HCT116 (cell line): Measurements from ENCODE around the gene DAP. TPM values are rescaled to one million over a fixed set of nuclear protein-coding genes. Genes with fewer than 3 reads are reported as not detected.

Experiments used
- ATAC-seq: fragments of 200-7000 bp; cut with Tn5 transposase; 2 replicates; pipeline ENCODE4 v1.9.1; 2020; ENCODE audit warnings: mild to moderate bottlenecking, moderate library complexity
- BruUV-seq: library from RNA; stranded (reverse); fragments of 400-500 nt; replicated peaks from 2 replicates; lab custom pipeline; 2021; lab: Mats Ljungman, UMichigan
- CTCF ChIA-PET: fragments of 300-600 bp; sonication (Branson Sonifier 250); formaldehyde crosslinking; loops from one replicate; lab custom pipeline; 2021; ENCODE audit warnings: antibody characterized with exemption; lab: Charles Lee
- POLR2A ChIA-PET: fragments of 300-600, 350-600 bp; sonication (Branson Sonifier 250); formaldehyde crosslinking; loops from one replicate; lab custom pipeline; 2021; ENCODE audit warnings: antibody characterized with exemption; lab: Charles Lee
- RAD21 ChIA-PET, 2 experiments: fragments of 300-600 bp; sonication (Branson Sonifier 250); formaldehyde crosslinking; loops; one replicate each; lab custom pipeline; 2023; ENCODE audit warnings: low total read pairs in 2 of 2; ENCODE audit not compliant: uncharacterized antibody in 2 of 2, unreplicated experiment in 2 of 2, low non-redundant PET in 1 of 2; lab: Charles Lee
- DNase-seq: peaks from one replicate; pipeline ENCODE4 v3.0.0-alpha.2; 2010; ENCODE audit warnings: low read depth, low spot score
- H2AFZ ChIP-seq: fragments of 200-600 bp; shearing (Covaris generic), sonication (generic); 2 replicates; pipeline ENCODE4 v1.6.1; 2017; ENCODE audit warnings: low read depth, mixed run types, mixed read lengths, antibody characterized with exemption, low read length; ENCODE audit not compliant: poor library complexity, severe bottlenecking
- H3K27ac ChIP-seq: 2 replicates; pipeline ENCODE4 v1.5.1; 2012; ENCODE audit warnings: low read depth, low read length
- H3K27me3 ChIP-seq: fragments of 200-600 bp; sonication (generic); 2 replicates; pipeline ENCODE4 v1.6.1; 2016; ENCODE audit warnings: mixed run types, low read length, mixed read lengths; ENCODE audit not compliant: insufficient read depth
- H3K36me3 ChIP-seq, 2 experiments: fragments of 200-500 bp in 1 of 2; fragments of 200-600 bp in 1 of 2; sonication (Bioruptor generic) in 1 of 2; sonication (generic) in 1 of 2; 2 replicates each; pipeline versions ENCODE4 v1.5.1 to v1.6.1; 2014 to 2016; ENCODE audit warnings: low read length in 2 of 2, inconsistent platforms in 1 of 2, mixed read lengths in 1 of 2, mixed run types in 1 of 2; ENCODE audit not compliant: insufficient read depth in 2 of 2, control insufficient read depth in 1 of 2
- H3K4me1 ChIP-seq, 2 experiments: fragments of 200-600 bp in 1 of 2; sonication (generic) in 1 of 2; 2 replicates each; pipeline versions ENCODE4 v1.5.1 to v1.6.1; 2012 to 2017; ENCODE audit warnings: low read length in 2 of 2, inconsistent platforms in 1 of 2, mild to moderate bottlenecking in 1 of 2, mixed read lengths in 1 of 2, mixed run types in 1 of 2, moderate library complexity in 1 of 2; ENCODE audit not compliant: insufficient read depth in 2 of 2, control insufficient read depth in 1 of 2
- H3K4me2 ChIP-seq: fragments of 200-600 bp; sonication (generic); 2 replicates; pipeline ENCODE4 v1.6.1; 2017; ENCODE audit warnings: mixed run types, low read length, mixed read lengths
- H3K4me3 ChIP-seq, 2 experiments: fragments of 200-600 bp in 1 of 2; sonication (generic) in 1 of 2; replicated peaks in 1 of 2; 2 replicates each; pipeline ENCODE4 v1.5.1; 2011 to 2016; ENCODE audit warnings: low read length in 2 of 2, control low read depth in 1 of 2, low read depth in 1 of 2, mild to moderate bottlenecking in 1 of 2, mixed read lengths in 1 of 2, mixed run types in 1 of 2
- H3K79me2 ChIP-seq: fragments of 200-600 bp; sonication (generic); 2 replicates; pipeline ENCODE4 v1.6.1; 2017; ENCODE audit warnings: mild to moderate bottlenecking, mixed run types, low read length, moderate library complexity, mixed read lengths; ENCODE audit not compliant: insufficient read depth
- H3K9ac ChIP-seq: fragments of 200-600 bp; sonication (generic); 2 replicates; pipeline ENCODE4 v1.6.1; 2016; ENCODE audit warnings: low read length, mixed read lengths
- H3K9me2 ChIP-seq: fragments of 200-600 bp; sonication (generic), shearing (Covaris generic); 2 replicates; pipeline ENCODE4 v1.6.1; 2017; ENCODE audit warnings: mixed run types, mild to moderate bottlenecking, moderate library complexity; ENCODE audit not compliant: insufficient read depth
- H3K9me3 ChIP-seq, 2 experiments: fragments of 200-500 bp in 1 of 2; fragments of 200-600 bp in 1 of 2; sonication (Bioruptor generic) in 1 of 2; sonication (generic) in 1 of 2; 2 replicates each; pipeline ENCODE4 v1.6.1; 2014 to 2017; ENCODE audit warnings: low read length in 2 of 2, mixed read lengths in 2 of 2, inconsistent platforms in 1 of 2, low read depth in 1 of 2, mild to moderate bottlenecking in 1 of 2, mixed run types in 1 of 2, moderate library complexity in 1 of 2; ENCODE audit not compliant: control insufficient read depth in 1 of 2, insufficient read depth in 1 of 2
- H4K20me1 ChIP-seq: fragments of 200-600 bp; sonication (generic), shearing (Covaris generic); 2 replicates; pipeline ENCODE4 v1.6.1; 2017; ENCODE audit warnings: mixed run types, mild to moderate bottlenecking, moderate library complexity; ENCODE audit not compliant: insufficient read depth
- CEBPB ChIP-seq: IDR thresholded peaks from 2 replicates; pipeline ENCODE4 v1.6.1; 2012; ENCODE audit warnings: low read depth
- EZH2phosphoT487 ChIP-seq: fragments of 200-600 bp; IDR thresholded peaks from 2 replicates; pipeline ENCODE4 v1.6.1; 2018; ENCODE audit warnings: antibody characterized with exemption, borderline replicate concordance
- POLR2A ChIP-seq: IDR thresholded peaks from 2 replicates; pipeline ENCODE4 v1.7.0; 2011; ENCODE audit warnings: borderline replicate concordance; ENCODE audit not compliant: insufficient read depth, insufficient read length; ENCODE audit errors: extremely low read depth
- SP1 ChIP-seq: IDR thresholded peaks from 2 replicates; pipeline ENCODE4 v1.6.1; 2012; ENCODE audit warnings: low read depth
- SRF ChIP-seq: IDR thresholded peaks from 2 replicates; pipeline ENCODE4 v1.6.1; 2012; ENCODE audit warnings: low read depth
- TCF7L2 ChIP-seq: IDR thresholded peaks from 2 replicates; pipeline ENCODE4 v1.7.0; 2011; ENCODE audit warnings: borderline replicate concordance, inconsistent platforms; ENCODE audit not compliant: insufficient read depth, insufficient read length; ENCODE audit errors: extremely low read depth
- intact Hi-C: fragments of 100-400 bp; cut with micrococcal nuclease; formaldehyde crosslinking; loops from 2 replicates; pipeline ENCODE4 v1.10.0; 2022
- total RNA-seq: library from RNA; stranded (reverse); gene quantifications from one replicate; pipeline ENCODE4 v1.2.1, GENCODE V29; 2021; ENCODE audit not compliant: unreplicated experiment

Gene DAP
- total RNA-seq, 1 experiment from 2014 or later: 59.1 TPM

DNA sequence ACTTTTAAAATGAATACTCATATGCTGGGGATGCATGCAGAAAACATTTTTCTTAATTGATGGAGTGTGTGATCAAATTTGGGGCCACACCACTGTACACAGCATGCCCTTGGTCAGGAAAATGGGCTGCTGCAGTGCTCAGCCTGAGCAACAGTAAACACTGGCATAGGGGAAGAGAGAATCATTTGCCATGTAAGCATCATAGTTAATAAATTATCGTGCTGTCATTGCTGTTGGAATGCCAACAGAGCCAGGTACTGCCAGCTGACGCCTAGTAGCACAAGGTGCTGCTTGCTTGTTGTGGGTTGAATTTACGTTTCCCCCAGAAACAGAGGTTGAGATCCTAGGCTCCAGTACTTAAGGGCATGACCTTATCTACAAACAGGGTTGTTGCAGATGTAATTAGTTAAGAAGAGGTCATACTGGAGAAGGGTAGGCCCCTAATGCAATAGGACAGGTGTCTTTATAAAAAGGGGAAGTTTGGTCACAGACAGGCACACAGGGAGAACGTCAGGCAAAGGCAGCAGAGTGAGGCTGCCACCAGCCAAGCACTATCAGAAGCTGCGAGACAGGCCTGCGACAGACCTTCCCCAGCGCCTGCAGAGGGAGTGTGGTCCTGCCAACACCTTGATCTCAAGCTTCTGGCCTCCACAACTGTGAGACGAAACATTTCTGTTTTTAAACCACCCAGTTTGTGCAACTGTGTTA is 25.3 kb downstream of the DAP start:
- Histone ChIP-seq H4K20me1 (no peaks in the 10 kb centered on the region), H3K9me3 (peaks cover 6 to 9% of the 10 kb centered on the region in 2 experiments; a peak in 2 of 4 replicates), H3K9me2 (no peaks in the 10 kb centered on the region), H3K79me2 (peaks cover 13% of the 10 kb centered on the region; the same call in 1 of the 2 replicates), H3K27ac (no peak overlapping the region), H3K27me3 (no peaks in the 10 kb centered on the region), H2AFZ (no peak overlapping the region), H3K4me1 (no peaks in the 10 kb centered on the region), H3K9ac (no peak overlapping the region), H3K4me3 (no peak overlapping the region), H3K36me3 (0 out of 4 replicates have a peak, but pooled peaks cover 0 to 6% of the 10 kb centered on the region in 2 experiments), H3K4me2 (no peak overlapping the region)
- ChIA-PET RAD21 (no interaction called here), CTCF (no interaction called here), POLR2A (interaction anchor here (1.3 kb wide), 1 partner anchor 11 kb away, joined by 3 read pairs; no protein-coding TSS in a partner anchor)
- BruUV-seq: no TSS peak
- no peak for DNase-seq
- no peak for ATAC-seq
- TF ChIP-seq POLR2A (no peak), SRF (no peak), SP1 (no peak), EZH2phosphoT487 (no peak)
- intact Hi-C loops: no loop called here

- Histone ChIP-seq H3K9ac (no peak overlapping the region), H3K9me3 (peaks cover under 1 to 5% of the 10 kb centered on the region in 2 experiments; a peak in 2 of 4 replicates), H3K4me2 (no peak overlapping the region), H3K27ac (no peak overlapping the region), H2AFZ (no peak overlapping the region), H3K4me1 (no peaks in the 10 kb centered on the region), H3K4me3 (no peak overlapping the region), H4K20me1 (no peaks in the 10 kb centered on the region), H3K36me3 (0 out of 4 replicates have a peak, but pooled peaks cover 0 to 6% of the 10 kb centered on the region in 2 experiments), H3K9me2 (no peaks in the 10 kb centered on the region), H3K79me2 (peaks cover 11% of the 10 kb centered on the region; the same call in 1 of the 2 replicates), H3K27me3 (no peaks in the 10 kb centered on the region)
- BruUV-seq: no TSS peak
- TF ChIP-seq CEBPB (no peak), TCF7L2 (no peak)
- RAD21 ChIA-PET: no interaction called here
- DNase-seq: no peak
- CTCF ChIA-PET: no interaction called here
- intact Hi-C loops: no loop called here
- no peak for ATAC-seq
- POLR2A ChIA-PET: interaction anchor here (1.3 kb wide), 1 partner anchor 10 kb away, joined by 3 read pairs; no protein-coding TSS in a partner anchor
Observed at GRCh38 chr5:10734832-10735523, 26.1 kb downstream of the DAP start.
